GM19025 (cell line): ENCODE data around the gene NOL7.

ENCODE experiments used
- ATAC-seq: cut with Tn5 transposase; IDR thresholded peaks from one replicate; pipeline ENCODE4 v1.9.1; 2021; ENCODE audit warnings: mild to moderate bottlenecking, low read depth, moderate library complexity; ENCODE audit not compliant: unreplicated experiment

The NOL7 gene

DNA sequence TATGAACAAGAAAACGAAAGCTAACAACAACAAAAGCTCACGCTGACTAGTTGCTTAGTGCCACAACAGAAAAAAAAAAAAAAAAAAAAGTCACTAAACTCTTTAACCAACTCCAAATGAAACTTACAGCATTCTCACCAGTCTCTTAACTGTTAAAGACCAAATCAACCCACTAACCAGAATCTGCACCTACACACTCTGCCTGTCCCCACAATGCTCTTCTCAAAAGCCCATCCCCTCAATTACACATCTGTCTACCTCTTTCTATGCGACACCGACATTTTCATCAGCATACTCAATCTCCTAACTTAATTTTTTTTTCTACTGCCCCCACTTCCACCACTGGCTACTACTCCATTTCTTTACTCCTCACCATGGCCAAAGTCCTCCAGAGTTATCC, 34.3 kb downstream of the NOL7 start:
- no peak for ATAC-seq

GRCh38 chr6:13653296-13653695, 38.2 kb downstream of the NOL7 start:
- no peak for ATAC-seq

GRCh38 chr6:13654496-13654895, 39.4 kb downstream of the NOL7 start:
- ATAC-seq: no peak

GRCh38 chr6:13655700-13656099, 40.6 kb downstream of the NOL7 start:
- ATAC-seq: no peak

DNA sequence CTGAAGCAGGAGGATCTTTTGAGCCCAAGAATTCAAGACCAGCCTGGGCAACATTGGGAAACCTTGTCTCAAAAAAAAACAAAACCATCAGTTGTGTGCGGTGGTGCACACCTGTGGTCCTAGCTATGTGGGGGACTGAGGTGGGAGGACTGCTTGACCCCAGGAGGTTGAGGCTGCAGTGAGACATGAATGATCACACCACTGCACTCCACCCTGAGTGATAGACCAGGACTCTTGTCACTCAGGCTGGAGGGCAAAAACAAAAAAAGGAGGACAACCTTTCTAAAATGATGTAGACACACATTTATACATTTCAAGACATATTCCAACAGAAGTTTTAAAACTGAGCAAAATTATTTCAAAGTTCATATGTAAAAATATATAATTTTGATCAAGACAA, 45.1 kb downstream of the NOL7 start:
- no peak for ATAC-seq

DNA sequence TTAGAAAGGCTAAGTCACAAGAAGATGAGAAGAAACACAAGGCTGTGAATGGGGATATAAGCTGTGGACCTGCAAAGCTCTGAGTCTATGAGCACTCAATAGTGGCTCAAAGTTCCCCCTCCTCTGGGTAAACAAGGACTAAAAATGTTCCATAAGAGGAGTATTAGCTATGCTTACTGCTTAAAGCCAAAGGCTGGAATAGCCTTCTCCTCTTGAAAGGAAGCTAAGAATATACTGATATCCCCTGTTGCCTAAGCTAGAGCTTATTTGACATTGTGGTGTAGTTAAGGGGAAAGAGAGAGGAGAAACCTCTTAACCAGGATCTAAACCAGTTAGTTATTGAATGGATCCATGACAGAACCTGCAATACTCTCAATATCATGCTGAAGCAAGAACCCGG, 45.8 kb downstream of the NOL7 start:
- ATAC-seq: no peak

DNA sequence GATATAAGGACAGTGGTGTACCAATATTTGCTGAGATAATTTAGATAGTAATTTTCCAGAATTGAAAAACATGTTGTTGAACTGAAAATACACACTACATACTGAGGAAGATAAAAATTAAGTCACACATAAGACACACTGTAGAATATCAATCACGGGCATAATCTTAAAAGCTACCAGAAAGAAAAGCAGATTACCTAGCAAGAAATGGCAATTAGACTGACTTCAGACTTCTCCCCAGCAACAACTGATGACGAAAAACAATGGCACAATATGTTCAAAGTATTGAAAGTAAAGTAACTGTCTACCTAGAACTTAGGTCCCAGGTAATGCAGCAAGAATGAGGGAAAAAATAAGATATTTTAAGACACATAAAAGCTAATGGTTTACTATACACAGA, 46.5 kb downstream of the NOL7 start:
- ATAC-seq: no peak

DNA sequence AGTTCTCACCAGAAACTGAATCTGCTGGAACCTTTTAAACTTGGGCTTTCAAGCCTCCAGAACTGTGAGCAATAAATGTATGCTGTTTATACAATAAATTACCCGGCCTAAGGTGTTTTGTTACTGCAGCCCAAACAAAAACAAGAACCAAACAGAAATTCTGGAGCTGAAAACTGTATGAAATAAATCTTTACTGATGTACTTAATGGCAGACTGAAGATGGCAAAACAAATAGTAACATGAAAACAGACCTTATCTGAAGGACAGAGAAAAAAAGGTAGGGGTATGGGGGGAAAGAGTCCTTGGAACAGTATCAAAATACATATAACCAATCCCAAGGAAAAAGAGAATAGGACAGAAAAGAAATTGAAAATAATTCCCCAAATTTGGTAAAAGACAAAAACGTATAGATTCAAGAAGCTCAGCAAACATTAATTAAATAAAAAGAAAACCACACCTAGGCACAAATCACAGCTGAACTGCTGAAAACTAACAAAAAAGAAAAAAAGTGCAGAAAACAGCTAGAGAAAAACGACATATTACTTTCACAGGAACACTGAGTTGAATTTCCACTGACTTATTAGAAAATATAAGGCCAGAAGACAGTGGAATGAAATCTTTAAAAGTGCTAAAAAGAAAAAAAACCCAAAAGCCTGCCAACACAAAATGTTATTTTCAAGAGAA, 47.7 kb downstream of the NOL7 start:
- no peak for ATAC-seq

DNA sequence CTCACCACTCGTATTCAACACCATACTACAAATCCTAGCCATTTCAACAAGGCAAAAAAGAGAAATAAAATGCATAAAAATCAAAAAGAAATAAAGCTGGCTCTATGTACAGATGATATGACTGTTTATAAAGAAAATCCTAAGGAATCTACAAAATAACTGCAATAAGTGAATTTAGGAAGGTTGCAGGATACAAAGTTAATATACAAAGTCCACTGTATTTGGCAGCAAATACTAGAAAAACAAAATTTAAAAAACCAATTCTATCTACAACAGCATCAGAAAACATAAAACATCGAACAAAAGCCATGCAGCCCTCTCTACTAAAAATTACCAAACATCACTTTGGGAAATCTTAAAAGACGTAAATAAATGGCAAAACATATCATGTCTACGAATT, 48.9 kb downstream of the NOL7 start:
- no peak for ATAC-seq

DNA sequence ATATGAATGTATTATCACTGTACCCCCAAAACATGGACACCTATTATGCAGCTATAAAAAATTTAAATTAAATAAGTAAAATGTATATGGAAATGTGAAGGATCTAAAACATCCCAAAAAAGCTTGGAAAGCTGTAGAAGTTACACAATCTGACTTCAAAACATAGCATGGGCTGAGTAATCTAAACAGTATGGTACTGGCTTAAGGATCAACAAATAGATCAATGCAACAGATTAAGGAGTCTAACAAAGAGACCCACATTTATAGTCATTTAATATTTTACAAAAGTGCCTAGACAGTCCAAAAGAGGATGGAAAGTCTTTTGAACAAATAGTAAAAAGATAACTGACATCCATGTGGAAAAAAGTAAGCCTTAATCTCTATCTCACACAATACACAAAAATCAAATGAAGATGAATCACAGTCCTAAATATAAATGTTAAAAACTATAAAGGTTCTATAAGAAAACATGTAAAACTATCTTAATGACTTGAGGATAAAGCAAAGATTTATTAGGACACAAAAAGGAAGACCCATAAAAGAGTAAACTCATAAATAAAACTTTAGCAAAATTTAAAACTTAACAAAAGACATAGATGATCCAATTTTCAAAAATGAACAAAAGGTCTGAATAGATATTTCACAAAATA, 49.7 kb downstream of the NOL7 start:
- no peak for ATAC-seq

DNA sequence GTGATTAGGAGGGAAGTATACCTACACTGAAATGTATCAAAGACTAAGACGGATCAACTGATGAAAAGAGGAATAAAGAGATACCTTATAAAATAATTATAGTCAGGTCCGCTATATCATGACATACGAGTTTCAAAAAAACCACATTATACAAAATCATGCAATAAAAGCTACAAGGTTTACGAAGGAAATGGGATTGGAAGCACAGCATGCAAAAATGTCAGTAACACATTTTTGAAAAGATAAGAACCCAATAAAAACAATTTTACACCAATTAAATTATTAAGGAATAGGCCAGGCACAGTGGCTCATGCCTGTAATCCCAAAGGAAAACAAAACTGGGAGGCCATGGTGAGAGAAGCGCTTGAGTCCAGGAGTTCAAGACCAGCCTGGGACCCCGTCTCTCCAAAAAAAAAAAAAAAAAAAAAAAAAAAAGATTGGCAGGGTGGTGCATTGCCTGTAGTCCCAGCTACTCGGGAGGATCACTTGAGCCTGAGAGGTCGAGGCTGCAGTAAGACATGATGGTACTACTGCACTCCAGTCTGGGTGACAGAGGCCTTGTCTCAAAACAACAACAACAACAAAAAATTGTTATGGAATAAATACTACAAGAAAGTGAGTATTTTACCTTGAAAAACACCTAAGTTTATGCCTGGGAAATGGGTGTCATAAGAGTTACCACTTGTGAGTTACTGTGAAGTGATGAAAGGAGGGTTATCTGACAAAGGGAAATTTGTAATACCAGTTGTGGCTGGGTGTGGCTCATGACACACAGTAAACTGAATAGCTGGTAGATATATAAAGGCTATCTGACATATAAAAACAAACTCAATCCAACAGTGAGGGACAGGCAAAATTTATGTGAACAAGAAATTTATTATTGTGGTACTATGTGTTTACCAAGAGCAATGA, 51.3 kb downstream of the NOL7 start:
- no peak for ATAC-seq

DNA sequence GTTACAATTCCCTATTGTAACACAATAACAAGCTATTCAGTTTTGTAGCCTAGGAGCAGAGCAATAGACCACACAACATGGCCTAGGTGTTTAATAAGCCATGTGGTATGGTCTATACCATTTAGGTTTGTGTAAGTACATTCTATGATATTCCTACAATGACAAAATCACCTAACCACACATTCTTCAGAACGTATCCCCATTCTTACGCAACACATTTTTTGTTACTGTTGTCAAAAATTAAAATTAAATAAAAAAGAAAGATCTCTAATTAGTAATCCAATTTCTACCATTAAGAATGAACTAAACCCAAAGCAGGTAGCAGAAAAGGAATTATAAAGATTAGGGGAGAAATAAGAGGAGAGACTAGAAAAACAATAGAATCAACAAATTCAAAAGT, 52.5 kb downstream of the NOL7 start:
- no peak for ATAC-seq

GRCh38 chr6:13668291-13668928, 53.3 kb downstream of the NOL7 start:
- peak; percentile 66 for ATAC-seq

- no peak for ATAC-seq
These were observed 54.3 kb downstream of the NOL7 start for GRCh38 chr6:13669476-13669875.
